NCI-H1694 treated with DMSO at 0.1 percent for 48 hours (cell line): ENCODE data around the gene SPOCK1.

ENCODE experiments used
- DNase-seq: peaks from one replicate; lab custom pipeline; 2025; lab: John Stamatoyannopoulos, UW

Gene SPOCK1

DNA sequence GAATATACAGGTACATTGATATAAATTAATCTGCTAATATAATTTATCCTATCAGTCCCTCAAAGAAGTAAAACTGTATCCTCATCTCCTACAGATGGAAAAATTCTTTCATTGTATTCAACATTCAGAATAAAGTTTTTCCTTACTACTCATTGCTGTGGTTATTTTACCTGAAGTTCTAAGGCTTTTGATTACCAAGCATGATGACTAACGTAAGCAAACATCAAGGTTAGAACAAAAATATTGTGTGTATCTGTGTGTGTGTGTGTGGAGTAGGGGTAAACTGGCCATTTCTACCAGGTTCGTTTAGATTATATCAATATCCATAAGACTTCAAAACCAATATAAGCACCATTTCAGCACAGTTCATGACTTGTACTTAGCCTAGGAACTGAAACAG lies 573.1 kb downstream of the SPOCK1 start:
- DNase-seq: no peak
